Hepatocyte (in vitro differentiated cells): Measurements from ENCODE around the gene SOX8. TPM values are rescaled to one million over a fixed set of nuclear protein-coding genes. Genes with fewer than 3 reads are reported as not detected.

Experiments used
- DNase-seq: peaks from one replicate; pipeline ENCODE4 v3.0.0-alpha.2; 2016; ENCODE audit warnings: low spot score
- H2AFZ ChIP-seq: fragments of 200-600 bp; sonication (generic); 2 replicates; pipeline ENCODE4 v1.6.0; 2016; ENCODE audit warnings: antibody characterized with exemption, mild to moderate bottlenecking
- H3K27ac ChIP-seq: fragments of 200-600 bp; sonication (generic); 2 replicates; pipeline ENCODE4 v1.5.1; 2016; ENCODE audit warnings: mild to moderate bottlenecking
- H3K27me3 ChIP-seq: fragments of 200-600 bp; sonication (generic); 2 replicates; pipeline ENCODE4 v1.6.1; 2016
- H3K36me3 ChIP-seq: fragments of 200-600 bp; sonication (generic); replicated peaks from 2 replicates; pipeline ENCODE4 v1.5.1; 2016; ENCODE audit warnings: low read depth; ENCODE audit not compliant: insufficient read depth
- H3K4me1 ChIP-seq: fragments of 200-600 bp; sonication (generic); 2 replicates; pipeline ENCODE4 v1.5.1; 2016; ENCODE audit warnings: mild to moderate bottlenecking, moderate library complexity; ENCODE audit not compliant: insufficient read depth
- H3K4me2 ChIP-seq: fragments of 200-600 bp; sonication (generic); 2 replicates; pipeline ENCODE4 v1.6.0; 2016
- H3K4me3 ChIP-seq: fragments of 200-600 bp; sonication (generic); 2 replicates; pipeline ENCODE4 v1.5.1; 2016; ENCODE audit warnings: mild to moderate bottlenecking
- H3K79me2 ChIP-seq: fragments of 200-600 bp; sonication (generic); 2 replicates; pipeline ENCODE4 v1.6.0; 2017; ENCODE audit warnings: mild to moderate bottlenecking
- H3K9me2 ChIP-seq: fragments of 200-600 bp; sonication (generic); replicated peaks from 2 replicates; pipeline ENCODE4 v1.6.0; 2017; ENCODE audit warnings: mild to moderate bottlenecking; ENCODE audit not compliant: insufficient read depth
- H3K9me3 ChIP-seq: fragments of 200-600 bp; sonication (generic); 2 replicates; pipeline ENCODE4 v1.5.1; 2016; ENCODE audit warnings: low read depth, mild to moderate bottlenecking
- H4K20me1 ChIP-seq: fragments of 200-600 bp; sonication (generic); 2 replicates; pipeline ENCODE4 v1.6.0; 2016; ENCODE audit warnings: mild to moderate bottlenecking; ENCODE audit not compliant: insufficient read depth, poor library complexity, severe bottlenecking
- CTCF ChIP-seq: fragments of 200-600 bp; sonication (generic); IDR thresholded peaks from 2 replicates; pipeline ENCODE4 v1.5.1; 2016; ENCODE audit warnings: antibody characterized with exemption, mild to moderate bottlenecking; ENCODE audit not compliant: poor library complexity
- EZH2 ChIP-seq: fragments of 200-600 bp; sonication (generic); IDR thresholded peaks from 2 replicates; pipeline ENCODE4 v1.6.1; 2016; ENCODE audit warnings: antibody characterized with exemption, mild to moderate bottlenecking, borderline replicate concordance
- EZH2phosphoT487 ChIP-seq: fragments of 200-600 bp; sonication (generic); IDR thresholded peaks from one replicate; pipeline ENCODE4 v1.6.1; 2018; ENCODE audit warnings: antibody characterized with exemption, mild to moderate bottlenecking, low read depth, moderate library complexity; ENCODE audit not compliant: unreplicated experiment, severe bottlenecking
- WGBS: methylation state at CpG from one replicate; pipeline ENCODE4 v1.1.6; 2016; ENCODE audit warnings: low lambda C conversion rate; ENCODE audit errors: missing lambda C conversion rate; 5-methylcytosine and 5-hydroxymethylcytosine counted together
- polyA plus RNA-seq: library from polyadenylated mRNA; unstranded; fragments of >200 nt; fragmentation: Nextera tagmentation; extraction: Ambion mirVana; gene quantifications from 2 replicates; pipeline ENCODE4 v1.2.1, GENCODE V29; 2016
- total RNA-seq: library from RNA; depleted of rRNA; stranded (reverse); fragments of >200 nt; gene quantifications from 2 replicates; pipeline ENCODE4 v1.2.3, GENCODE V29; 2014

The SOX8 gene
- total and polyA plus RNA-seq, 2 experiments from 2014 or later, result 3.8 to 4.7 TPM

DNA sequence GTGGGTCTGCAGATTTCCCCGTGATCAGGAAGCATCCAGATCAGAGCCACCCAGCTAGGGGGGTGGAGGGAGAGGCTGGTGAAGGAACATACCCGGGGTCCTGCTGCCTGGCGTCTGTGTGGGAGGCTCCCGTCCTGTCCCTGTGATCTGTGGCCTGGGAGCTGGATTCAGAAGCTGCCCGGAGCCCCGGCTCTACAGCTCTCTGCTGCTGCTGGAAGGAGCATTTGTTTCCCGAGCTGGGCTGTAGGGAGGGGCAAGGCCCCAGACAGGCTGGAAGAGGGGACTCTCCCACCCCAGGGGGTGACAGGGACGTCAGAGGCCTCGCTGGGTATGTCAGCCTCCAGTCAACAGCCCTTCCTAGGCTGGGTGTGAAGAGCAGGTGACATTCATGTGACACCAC is 10.2 kb downstream of the SOX8 start:
- Histone ChIP-seq H3K27me3 (no peaks in the 10 kb centered on the region), H2AFZ (no peak overlapping the region)

GRCh38 chr16:993731-994130 is 12.2 kb downstream of the SOX8 start:
- 100% methylated on average over 1 of the region's 3 CpGs for WGBS
- Histone ChIP-seq H3K9me2 (no peaks in the 10 kb centered on the region), H2AFZ (no peak overlapping the region), H3K79me2 (no peaks in the 10 kb centered on the region), H3K4me2 (no peak overlapping the region), H3K27me3 (no peaks in the 10 kb centered on the region), H3K9me3 (no peaks in the 10 kb centered on the region), H3K4me1 (peaks cover 10% of the 10 kb centered on the region), H3K27ac (no peak overlapping the region), H3K36me3 (no peaks in the 10 kb centered on the region), H4K20me1 (no peaks in the 10 kb centered on the region), H3K4me3 (no peak overlapping the region)
- no peak for DNase-seq
- TF ChIP-seq EZH2phosphoT487 (no peak), EZH2 (no peak), CTCF (no peak)

More for the DNA sequence above, 10.2 kb downstream of the SOX8 start:
- TF ChIP-seq EZH2 (no peak), EZH2phosphoT487 (no peak), CTCF (no peak)
- WGBS, result 71% methylated on average over 9 of the region's 9 CpGs
- no peak overlapping the region for H3K4me3 ChIP-seq
- H3K27ac ChIP-seq, result no peak overlapping the region
- H3K4me1 ChIP-seq, result peaks cover 3% of the 10 kb centered on the region
- no peaks in the 10 kb centered on the region for H3K9me2 ChIP-seq
- H4K20me1 ChIP-seq, result no peaks in the 10 kb centered on the region
- no peaks in the 10 kb centered on the region for H3K9me3 ChIP-seq
- H3K4me2 ChIP-seq, result no peak overlapping the region
- no peak for DNase-seq
- H3K36me3 ChIP-seq, result no peaks in the 10 kb centered on the region
- H3K79me2 ChIP-seq, result no peaks in the 10 kb centered on the region

- no peaks in the 10 kb centered on the region for H3K9me2 ChIP-seq
- WGBS, result 89% methylated on average over 3 of the region's 3 CpGs
- no peak for DNase-seq
- TF ChIP-seq EZH2 (no peak), CTCF (no peak), EZH2phosphoT487 (no peak)
- no peak overlapping the region for H3K4me3 ChIP-seq
- no peaks in the 10 kb centered on the region for H3K79me2 ChIP-seq
- no peak overlapping the region for H3K27ac ChIP-seq
- H4K20me1 ChIP-seq, result no peaks in the 10 kb centered on the region
- H3K27me3 ChIP-seq, result no peaks in the 10 kb centered on the region
- H3K36me3 ChIP-seq, result no peaks in the 10 kb centered on the region
- no peaks in the 10 kb centered on the region for H3K9me3 ChIP-seq
- H3K4me2 ChIP-seq, result no peak overlapping the region
- peaks cover 7% of the 10 kb centered on the region for H3K4me1 ChIP-seq
- no peak overlapping the region for H2AFZ ChIP-seq
Measured at GRCh38 chr16:995087-995486, 13.5 kb downstream of the SOX8 start.

- Histone ChIP-seq H3K9me2 (no peaks in the 10 kb centered on the region), H3K36me3 (no peaks in the 10 kb centered on the region), H3K4me1 (peaks cover 7% of the 10 kb centered on the region), H3K4me2 (no peak overlapping the region), H3K79me2 (no peaks in the 10 kb centered on the region), H3K9me3 (no peaks in the 10 kb centered on the region), H2AFZ (no peak overlapping the region), H3K27ac (no peak overlapping the region), H4K20me1 (no peaks in the 10 kb centered on the region), H3K27me3 (no peaks in the 10 kb centered on the region), H3K4me3 (no peak overlapping the region)
- TF ChIP-seq CTCF (no peak), EZH2 (no peak), EZH2phosphoT487 (no peak)
- WGBS, result 88% methylated on average over 3 of the region's 3 CpGs
- DNase-seq, result no peak
Measured at GRCh38 chr16:995783-996182, 14.2 kb downstream of the SOX8 start.
